Measurements from ENCODE around the gene PLVAP. TPM values are rescaled to one million over a fixed set of nuclear protein-coding genes. Genes with fewer than 3 reads are reported as not detected.

The PLVAP gene
- total RNA-seq, 1 donor from 2014 or later, result 1.5 TPM

GRCh38 chr19:17394891-17395415 lies 17.8 kb upstream of the PLVAP start:
- H3K27me3 ChIP-seq (ENCODE audit: control insufficient read depth, insufficient read depth, low read length), result peaks cover 8% of the 10 kb centered on the region
- no peak for DNase-seq (ENCODE audit: low read depth)
- peak; percentile 74 for TF ChIP-seq CTCF (IDR thresholded peaks at IDR 0.05; ENCODE audit: insufficient read depth, low read length, poor library complexity, severe bottlenecking)
- H3K4me3 ChIP-seq (ENCODE audit: low read depth, low read length), result no peak overlapping the region
- H3K36me3 ChIP-seq (ENCODE audit: control insufficient read depth, insufficient read depth, low read length), result no peaks in the 10 kb centered on the region

GRCh38 chr19:17393914-17394313 lies 16.8 kb upstream of the PLVAP start, which contains the start of gene CCDC194:
TSS of gene CCDC194 (minus strand) at chr19:17394196. CDS start at chr19:17394158, 38 bp downstream.
- DNase-seq (ENCODE audit: low read depth), result no peak
- no peak within 1 kb of the TSS for H3K4me3 ChIP-seq (ENCODE audit: low read depth, low read length)
- H3K27me3 ChIP-seq (ENCODE audit: control insufficient read depth, insufficient read depth, low read length), result peaks cover 11% of the 10 kb centered on the region
- TF ChIP-seq CTCF (IDR thresholded peaks at IDR 0.05; ENCODE audit: insufficient read depth, low read length, poor library complexity, severe bottlenecking), result no peak
- H3K36me3 ChIP-seq (ENCODE audit: control insufficient read depth, insufficient read depth, low read length), result no peaks in the 10 kb centered on the region

GRCh38 chr19:17393002-17393401 lies 15.9 kb upstream of the PLVAP start:
- H3K27me3 ChIP-seq (ENCODE audit: control insufficient read depth, insufficient read depth, low read length), result peaks cover 11% of the 10 kb centered on the region
- no peak overlapping the region for H3K4me3 ChIP-seq (ENCODE audit: low read depth, low read length)
- no peak for DNase-seq (ENCODE audit: low read depth)
- no peaks in the 10 kb centered on the region for H3K36me3 ChIP-seq (ENCODE audit: control insufficient read depth, insufficient read depth, low read length)
- TF ChIP-seq CTCF (IDR thresholded peaks at IDR 0.05; ENCODE audit: insufficient read depth, low read length, poor library complexity, severe bottlenecking), result no peak

- TF ChIP-seq CTCF (IDR thresholded peaks at IDR 0.05; ENCODE audit: insufficient read depth, low read length, poor library complexity, severe bottlenecking), result no peak
- Histone ChIP-seq H3K4me3 (ENCODE audit: low read depth, low read length) (peak overlapping the region; percentile 24), H3K36me3 (ENCODE audit: control insufficient read depth, insufficient read depth, low read length) (no peaks in the 10 kb centered on the region), H3K27me3 (ENCODE audit: control insufficient read depth, insufficient read depth, low read length) (peaks cover 11% of the 10 kb centered on the region)
- DNase-seq (ENCODE audit: low read depth), result no peak
These were observed 14.4 kb upstream of the PLVAP start for GRCh38 chr19:17391371-17392151.

GRCh38 chr19:17390665-17391370 lies 13.7 kb upstream of the PLVAP start:
- DNase-seq (ENCODE audit: low read depth), result peak; percentile 59
- peak; percentile 56 for TF ChIP-seq CTCF (IDR thresholded peaks at IDR 0.05; ENCODE audit: insufficient read depth, low read length, poor library complexity, severe bottlenecking)
- Histone ChIP-seq H3K36me3 (ENCODE audit: control insufficient read depth, insufficient read depth, low read length) (no peaks in the 10 kb centered on the region), H3K27me3 (ENCODE audit: control insufficient read depth, insufficient read depth, low read length) (peaks cover 11% of the 10 kb centered on the region), H3K4me3 (ENCODE audit: low read depth, low read length) (peak overlapping the region; percentile 47)

Data from kidney epithelial cell (primary cell).